MM.1S (cell line): ENCODE results near the gene OSBPL8.

Experiments used
- DNase-seq: peaks from one replicate; pipeline ENCODE4 v3.0.0-alpha.2; 2015
- H2AFZ ChIP-seq: fragments of 300-600 bp; sonication (generic); 2 replicates; pipeline ENCODE4 v1.6.0; 2016; ENCODE audit warnings: antibody characterized with exemption, low read length
- H3F3A ChIP-seq: fragments of 300-600 bp; sonication (generic); 2 replicates; pipeline ENCODE4 v1.6.1; 2016; ENCODE audit warnings: mild to moderate bottlenecking, antibody characterized with exemption, low read length, moderate library complexity, mixed read lengths; ENCODE audit not compliant: insufficient read depth
- H3K27ac ChIP-seq: fragments of 300-600 bp; sonication (generic); 2 replicates; pipeline ENCODE4 v1.5.1; 2016; ENCODE audit warnings: mild to moderate bottlenecking, low read length
- H3K27me3 ChIP-seq: fragments of 300-600 bp; sonication (generic); replicated peaks from 2 replicates; pipeline ENCODE4 v1.6.0; 2016; ENCODE audit warnings: low read length; ENCODE audit not compliant: insufficient read depth
- H3K36me3 ChIP-seq: fragments of 300-600 bp; sonication (generic); replicated peaks from 2 replicates; pipeline ENCODE4 v1.6.1; 2016; ENCODE audit warnings: mild to moderate bottlenecking, low read length, mixed read lengths; ENCODE audit not compliant: insufficient read depth
- H3K4me1 ChIP-seq: fragments of 300-600 bp; sonication (generic); 2 replicates; pipeline ENCODE4 v1.6.1; 2016; ENCODE audit warnings: low read length, mixed read lengths
- H3K4me2 ChIP-seq: fragments of 300-600 bp; sonication (generic); 2 replicates; pipeline ENCODE4 v1.6.0; 2016; ENCODE audit warnings: low read depth, low read length
- H3K4me3 ChIP-seq: fragments of 300-600 bp; sonication (generic); 2 replicates; pipeline ENCODE4 v1.5.1; 2016; ENCODE audit warnings: low read length, mixed read lengths
- H3K79me2 ChIP-seq: fragments of 300-600 bp; sonication (generic); 2 replicates; pipeline ENCODE4 v1.6.1; 2016; ENCODE audit warnings: mixed run types, low read length, mixed read lengths
- H3K9ac ChIP-seq: fragments of 300-600 bp; sonication (generic); 2 replicates; pipeline ENCODE4 v1.6.1; 2016; ENCODE audit warnings: low read length, mixed read lengths
- H3K9me2 ChIP-seq: fragments of 300-600 bp; sonication (generic); replicated peaks from 2 replicates; pipeline ENCODE4 v1.6.1; 2016; ENCODE audit warnings: mild to moderate bottlenecking, low read length, mixed read lengths; ENCODE audit not compliant: insufficient read depth
- H3K9me3 ChIP-seq: fragments of 300-600 bp; sonication (generic); replicated peaks from 2 replicates; pipeline ENCODE4 v1.6.1; 2016; ENCODE audit warnings: mild to moderate bottlenecking, low read length, mixed read lengths; ENCODE audit not compliant: insufficient read depth
- H4K20me1 ChIP-seq: fragments of 300-600 bp; sonication (generic); 2 replicates; pipeline ENCODE4 v1.6.1; 2016; ENCODE audit warnings: mild to moderate bottlenecking, low read length, moderate library complexity, mixed read lengths; ENCODE audit not compliant: insufficient read depth
- CTCF ChIP-seq: fragments of 300-600 bp; sonication (generic); IDR thresholded peaks from 2 replicates; pipeline ENCODE4 v1.5.1; 2016; ENCODE audit warnings: antibody characterized with exemption, low read length, mixed read lengths
- EZH2 ChIP-seq: fragments of 300-600 bp; sonication (generic); optimal IDR thresholded peaks from 2 replicates; pipeline ENCODE3; 2017; ENCODE audit warnings: low read depth, mild to moderate bottlenecking, antibody characterized with exemption, low read length, mixed read lengths
- EZH2phosphoT487 ChIP-seq: fragments of 300-600 bp; sonication (generic); IDR thresholded peaks from 2 replicates; pipeline ENCODE4 v1.6.1; 2018; ENCODE audit warnings: antibody characterized with exemption, low read length

OSBPL8 gene

GRCh38 chr12:76508128-76508980 is 51.2 kb downstream of the OSBPL8 start:
- Histone ChIP-seq H3K4me1 (no peaks in the 10 kb centered on the region), H3K36me3 (no peaks in the 10 kb centered on the region), H3K4me2 (no peak overlapping the region), H4K20me1 (no peaks in the 10 kb centered on the region), H3K4me3 (no peak overlapping the region), H3K27ac (no peak overlapping the region), H3K9ac (no peak overlapping the region), H3K9me3 (no peaks in the 10 kb centered on the region), H3K79me2 (peaks cover 4% of the 10 kb centered on the region; the same call in 1 of the 2 replicates), H3K9me2 (no peaks in the 10 kb centered on the region), H3K27me3 (no peaks in the 10 kb centered on the region), H3F3A (no peaks in the 10 kb centered on the region), H2AFZ (no peak overlapping the region)
- TF ChIP-seq EZH2 (no peak), EZH2phosphoT487 (no peak), CTCF (no peak)
- DNase-seq: no peak

- H3K4me1 ChIP-seq: no peaks in the 10 kb centered on the region
- H3K4me2 ChIP-seq: no peak overlapping the region
- no peak overlapping the region for H3K4me3 ChIP-seq
- H3F3A ChIP-seq: no peaks in the 10 kb centered on the region
- no peaks in the 10 kb centered on the region for H4K20me1 ChIP-seq
- H3K9me3 ChIP-seq: no peaks in the 10 kb centered on the region
- H2AFZ ChIP-seq: no peak overlapping the region
- no peaks in the 10 kb centered on the region for H3K9me2 ChIP-seq
- no peak overlapping the region for H3K27ac ChIP-seq
- DNase-seq: no peak
- no peak overlapping the region for H3K9ac ChIP-seq
- no peaks in the 10 kb centered on the region for H3K27me3 ChIP-seq
- TF ChIP-seq EZH2: no peak
- TF ChIP-seq CTCF: no peak
- no peak for TF ChIP-seq EZH2phosphoT487
- peaks cover 7% of the 10 kb centered on the region; the same call in 1 of the 2 replicates for H3K79me2 ChIP-seq
- H3K36me3 ChIP-seq: no peaks in the 10 kb centered on the region
Observed at GRCh38 chr12:76506149-76506548, 53.4 kb downstream of the OSBPL8 start.

GRCh38 chr12:76505050-76505449 is 54.5 kb downstream of the OSBPL8 start:
- H3K4me1 ChIP-seq: no peaks in the 10 kb centered on the region
- no peak for DNase-seq
- no peaks in the 10 kb centered on the region for H3K9me2 ChIP-seq
- no peak overlapping the region for H3K4me3 ChIP-seq
- no peaks in the 10 kb centered on the region for H3K36me3 ChIP-seq
- no peak overlapping the region for H3K9ac ChIP-seq
- no peaks in the 10 kb centered on the region for H4K20me1 ChIP-seq
- no peak overlapping the region for H3K27ac ChIP-seq
- peaks cover 7% of the 10 kb centered on the region; the same call in 1 of the 2 replicates for H3K79me2 ChIP-seq
- no peak overlapping the region for H2AFZ ChIP-seq
- TF ChIP-seq EZH2phosphoT487: no peak
- TF ChIP-seq EZH2: no peak
- no peak for TF ChIP-seq CTCF
- H3K4me2 ChIP-seq: no peak overlapping the region
- no peaks in the 10 kb centered on the region for H3K9me3 ChIP-seq
- H3F3A ChIP-seq: no peaks in the 10 kb centered on the region
- H3K27me3 ChIP-seq: no peaks in the 10 kb centered on the region
